ENCODE measurements around the gene MEPE. TPM values are rescaled to one million over a fixed set of nuclear protein-coding genes. Genes with fewer than 3 reads are reported as not detected.

MEPE gene
- total and polyA plus RNA-seq, 8 donors: not detected

GRCh38 chr4:87865288-87865687 is 32.5 kb downstream of the MEPE start:
- peak overlapping the region in 3 of 4 donors; percentile 36 to 77 (median 63) for H3K27ac ChIP-seq
- TF ChIP-seq CTCF (IDR thresholded peaks at IDR 0.05): no peak
- H3K4me1 ChIP-seq: peaks cover 0 to 19% (median 13%) of the 10 kb centered on the region in 3 donors
- no peak for FAIRE-seq
- no peaks in the 10 kb centered on the region for H3K27me3 ChIP-seq
- WGBS, 2 donors: 26 to 30% methylated on average over 3 of the region's 3 CpGs
- DNase-seq: no peak
- ATAC-seq: peak; percentile 55 to 80 (median 69)
- no peak overlapping the region for H3K4me3 ChIP-seq
- intact Hi-C loops (cut with DNase I): no loop called here
- no peaks in the 10 kb centered on the region for H3K36me3 ChIP-seq
- H3K9me3 ChIP-seq: no peaks in the 10 kb centered on the region

- ATAC-seq: peak; percentile 67 to 91 (median 88)
- DNase-seq: no peak
- 46 to 55% methylated on average over 1 of the region's 1 CpG for WGBS, 2 donors
- no peak for TF ChIP-seq CTCF (IDR thresholded peaks at IDR 0.05)
- intact Hi-C loops (cut with DNase I): no loop called here
- peaks cover 0 to 19% (median 13%) of the 10 kb centered on the region in 3 donors for H3K4me1 ChIP-seq
- no peaks in the 10 kb centered on the region for H3K9me3 ChIP-seq
- no peaks in the 10 kb centered on the region for H3K36me3 ChIP-seq
- no peak for FAIRE-seq
- H3K27ac ChIP-seq: peak overlapping the region in 3 of 4 donors; percentile 36 to 77 (median 63)
- no peaks in the 10 kb centered on the region for H3K27me3 ChIP-seq
- H3K4me3 ChIP-seq: no peak overlapping the region
Observed at GRCh38 chr4:87865960-87866598, 33.3 kb downstream of the MEPE start.

- Histone ChIP-seq H3K36me3 (no peaks in the 10 kb centered on the region), H3K4me3 (no peak overlapping the region), H3K9me3 (no peaks in the 10 kb centered on the region), H3K4me1 (peaks cover 0 to 19% (median 13%) of the 10 kb centered on the region in 3 donors), H3K27ac (no peak overlapping the region), H3K27me3 (no peaks in the 10 kb centered on the region)
- DNase-seq (no peak), FAIRE-seq (no peak), ATAC-seq (no peak)
- 16 to 32% methylated on average over 1 of the region's 1 CpG for WGBS, 2 donors
- intact Hi-C loops (cut with DNase I): no loop called here
- TF ChIP-seq CTCF (IDR thresholded peaks at IDR 0.05): no peak
Observed at GRCh38 chr4:87868522-87868921, 35.8 kb downstream of the MEPE start.

- Histone ChIP-seq H3K27me3 (no peaks in the 10 kb centered on the region), H3K4me3 (no peak overlapping the region), H3K9me3 (no peaks in the 10 kb centered on the region), H3K4me1 (peaks cover 0 to 3% (median 0%) of the 10 kb centered on the region in 3 donors), H3K27ac (no peak overlapping the region), H3K36me3 (no peaks in the 10 kb centered on the region)
- no peak for DNase-seq
- peak in 1 of 4 donors; percentile 41 for ATAC-seq
- FAIRE-seq: no peak
- 63 to 77% methylated on average over 1 of the region's 1 CpG for WGBS, 2 donors
- intact Hi-C loops (cut with DNase I): no loop called here
- no peak for TF ChIP-seq CTCF (IDR thresholded peaks at IDR 0.05)
Observed at GRCh38 chr4:87872028-87872427, 39.3 kb downstream of the MEPE start.

- TF ChIP-seq CTCF (IDR thresholded peaks at IDR 0.05): no peak
- WGBS, 2 donors: 68 to 80% methylated on average over 2 of the region's 2 CpGs
- intact Hi-C loops (cut with DNase I): no loop called here
- no peaks in the 10 kb centered on the region for H3K36me3 ChIP-seq
- no peaks in the 10 kb centered on the region for H3K9me3 ChIP-seq
- no peaks in the 10 kb centered on the region for H3K27me3 ChIP-seq
- H3K27ac ChIP-seq: no peak overlapping the region
- H3K4me3 ChIP-seq: no peak overlapping the region
- no peak for ATAC-seq
- H3K4me1 ChIP-seq: no peaks in the 10 kb centered on the region
- no peak for DNase-seq
- no peak for FAIRE-seq
Observed at GRCh38 chr4:87875191-87875590, 42.4 kb downstream of the MEPE start.
